ENCODE data around the gene SLC6A18. TPM values are rescaled to one million over a fixed set of nuclear protein-coding genes. Genes with fewer than 3 reads are reported as not detected.

SLC6A18 gene
- total and polyA plus RNA-seq, 2 experiments from 2014 or later, result not detected

DNA sequence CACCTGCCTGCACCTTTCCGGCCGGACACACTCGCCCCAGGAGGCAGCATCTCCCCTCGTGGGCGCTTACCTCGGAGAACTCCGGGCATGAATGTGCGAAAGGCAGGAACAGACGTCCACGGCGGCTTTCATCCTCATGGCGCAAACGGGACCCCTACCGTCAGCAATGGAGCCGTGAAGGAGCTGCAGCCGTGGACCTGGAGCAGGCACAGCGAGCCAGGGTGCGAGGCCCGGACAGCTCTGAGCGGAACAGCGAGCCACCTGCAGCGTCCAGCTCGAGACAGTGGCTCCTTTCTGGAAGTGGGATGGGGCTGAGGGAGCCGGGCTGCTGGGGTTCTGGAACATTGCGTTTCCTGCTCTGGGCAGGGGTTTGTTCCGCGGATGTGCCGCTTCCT is 31.6 kb upstream of the SLC6A18 start:
- Histone ChIP-seq H3K4me1 (ENCODE audit: low read depth) (peaks cover 7% of the 10 kb centered on the region), H3K27ac (no peak overlapping the region), H3K27me3 (no peaks in the 10 kb centered on the region), H3K9me3 (ENCODE audit: low read depth) (no peaks in the 10 kb centered on the region), H3K4me3 (no peak overlapping the region), H3K36me3 (no peaks in the 10 kb centered on the region)
- TF ChIP-seq, protein P1, sequence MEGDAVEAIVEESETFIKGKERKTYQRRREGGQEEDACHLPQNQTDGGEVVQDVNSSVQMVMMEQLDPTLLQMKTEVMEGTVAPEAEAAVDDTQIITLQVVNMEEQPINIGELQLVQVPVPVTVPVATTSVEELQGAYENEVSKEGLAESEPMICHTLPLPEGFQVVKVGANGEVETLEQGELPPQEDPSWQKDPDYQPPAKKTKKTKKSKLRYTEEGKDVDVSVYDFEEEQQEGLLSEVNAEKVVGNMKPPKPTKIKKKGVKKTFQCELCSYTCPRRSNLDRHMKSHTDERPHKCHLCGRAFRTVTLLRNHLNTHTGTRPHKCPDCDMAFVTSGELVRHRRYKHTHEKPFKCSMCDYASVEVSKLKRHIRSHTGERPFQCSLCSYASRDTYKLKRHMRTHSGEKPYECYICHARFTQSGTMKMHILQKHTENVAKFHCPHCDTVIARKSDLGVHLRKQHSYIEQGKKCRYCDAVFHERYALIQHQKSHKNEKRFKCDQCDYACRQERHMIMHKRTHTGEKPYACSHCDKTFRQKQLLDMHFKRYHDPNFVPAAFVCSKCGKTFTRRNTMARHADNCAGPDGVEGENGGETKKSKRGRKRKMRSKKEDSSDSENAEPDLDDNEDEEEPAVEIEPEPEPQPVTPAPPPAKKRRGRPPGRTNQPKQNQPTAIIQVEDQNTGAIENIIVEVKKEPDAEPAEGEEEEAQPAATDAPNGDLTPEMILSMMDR (IDR thresholded peaks at IDR 0.05; ENCODE audit: low read depth, low read length), result no peak
- no peak for DNase-seq (ENCODE audit: low read depth in 1 of 2, low spot score in 1 of 2)

DNA sequence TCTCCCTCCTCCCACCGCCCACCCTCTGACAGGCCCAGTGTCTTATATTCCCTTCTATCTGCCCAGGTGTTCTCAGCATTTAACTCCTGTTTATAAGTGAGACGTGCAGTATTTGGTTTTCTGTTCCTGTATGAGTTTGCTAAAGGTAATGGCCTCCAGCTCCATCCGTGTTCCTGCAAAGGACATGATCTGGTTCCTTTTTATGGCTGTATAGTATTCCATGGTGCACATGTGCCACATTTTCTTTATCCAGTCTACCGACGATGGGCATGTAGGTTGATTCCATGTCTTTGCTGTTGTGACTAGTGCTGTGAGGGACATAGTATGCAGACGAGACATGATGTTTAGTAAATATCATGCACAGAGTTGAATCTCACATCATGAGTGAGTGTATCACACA is 30.8 kb upstream of the SLC6A18 start:
- Histone ChIP-seq H3K27ac (no peak overlapping the region), H3K27me3 (no peaks in the 10 kb centered on the region), H3K9me3 (ENCODE audit: low read depth) (no peaks in the 10 kb centered on the region), H3K4me3 (no peak overlapping the region), H3K36me3 (no peaks in the 10 kb centered on the region), H3K4me1 (ENCODE audit: low read depth) (peaks cover 9% of the 10 kb centered on the region)
- TF ChIP-seq, protein P1 (IDR thresholded peaks at IDR 0.05; ENCODE audit: low read depth, low read length), result no peak
- no peak for DNase-seq (ENCODE audit: low read depth in 1 of 2, low spot score in 1 of 2)

DNA sequence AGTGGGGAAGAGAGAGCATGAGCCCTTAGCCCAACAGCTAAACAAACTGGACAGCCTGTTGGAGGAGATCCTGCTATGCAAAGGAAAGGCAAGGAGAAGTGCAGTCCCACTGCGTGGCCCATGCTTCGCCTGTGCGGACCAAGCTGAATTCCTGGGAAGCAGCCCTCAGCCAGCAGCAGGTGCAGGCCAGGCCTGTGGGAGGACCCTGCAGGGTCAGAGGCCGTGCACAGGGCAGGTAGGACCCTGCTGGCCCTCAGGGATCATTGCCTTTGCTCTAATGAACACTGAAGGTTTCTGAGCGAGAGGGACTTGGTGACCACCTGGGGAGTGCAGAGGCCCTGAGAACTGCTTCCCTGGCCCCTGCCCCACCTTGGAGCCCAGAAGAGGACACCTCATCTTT is 29.7 kb upstream of the SLC6A18 start:
- Histone ChIP-seq H3K36me3 (no peaks in the 10 kb centered on the region), H3K27ac (no peak overlapping the region), H3K4me1 (ENCODE audit: low read depth) (peaks cover 16% of the 10 kb centered on the region), H3K4me3 (no peak overlapping the region), H3K27me3 (no peaks in the 10 kb centered on the region), H3K9me3 (ENCODE audit: low read depth) (no peaks in the 10 kb centered on the region)
- no peak for DNase-seq (ENCODE audit: low read depth in 1 of 2, low spot score in 1 of 2)
- TF ChIP-seq, protein P1 (IDR thresholded peaks at IDR 0.05; ENCODE audit: low read depth, low read length), result no peak

DNA sequence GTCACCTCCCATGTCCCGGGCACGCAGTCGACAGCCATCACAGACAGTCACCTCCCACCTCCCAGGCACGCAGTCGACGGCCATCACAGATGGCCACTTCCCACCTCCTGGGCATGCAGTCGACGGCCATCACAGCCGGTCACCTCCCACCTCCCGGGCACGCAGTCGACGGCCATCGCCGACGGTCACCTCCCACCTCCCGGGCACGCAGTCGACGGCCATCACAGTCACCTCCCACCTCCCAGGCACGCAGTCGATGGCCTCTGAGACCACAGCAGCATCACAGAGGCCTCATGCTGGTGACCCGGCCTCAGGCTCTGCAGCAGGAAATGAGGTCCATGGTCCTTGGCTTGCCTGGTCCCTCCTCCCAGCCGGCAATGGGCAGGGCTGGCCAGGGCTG is 29.3 kb upstream of the SLC6A18 start:
- H3K27me3 ChIP-seq, result no peaks in the 10 kb centered on the region
- no peak overlapping the region for H3K27ac ChIP-seq
- DNase-seq (ENCODE audit: low read depth in 1 of 2, low spot score in 1 of 2), result no peak
- H3K4me3 ChIP-seq, result no peak overlapping the region
- no peaks in the 10 kb centered on the region for H3K9me3 ChIP-seq (ENCODE audit: low read depth)
- TF ChIP-seq, protein P1 (IDR thresholded peaks at IDR 0.05; ENCODE audit: low read depth, low read length), result no peak
- H3K36me3 ChIP-seq, result no peaks in the 10 kb centered on the region
- peaks cover 15% of the 10 kb centered on the region for H3K4me1 ChIP-seq (ENCODE audit: low read depth)

DNA sequence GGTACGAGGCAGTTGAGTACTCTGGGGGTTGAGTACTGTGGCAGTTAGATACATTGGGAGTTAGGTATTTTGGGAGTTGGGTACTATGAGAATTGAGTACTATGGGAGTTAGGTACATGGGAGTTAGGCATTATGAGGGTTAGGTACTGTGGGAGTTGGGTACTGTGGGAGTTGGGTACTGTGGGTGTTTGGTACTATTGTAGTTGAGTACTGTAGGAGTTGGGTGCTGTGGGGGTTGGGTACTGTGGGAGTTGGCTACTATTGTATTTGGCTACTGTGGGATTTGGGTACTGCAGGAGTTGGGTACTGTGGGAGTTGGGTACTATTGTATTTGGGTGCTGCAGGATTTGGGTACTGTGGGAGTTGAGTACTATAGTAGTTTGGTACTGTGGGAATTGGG is 28.6 kb upstream of the SLC6A18 start:
- Histone ChIP-seq H3K27me3 (no peaks in the 10 kb centered on the region), H3K9me3 (ENCODE audit: low read depth) (no peaks in the 10 kb centered on the region), H3K4me1 (ENCODE audit: low read depth) (peaks cover 18% of the 10 kb centered on the region), H3K36me3 (no peaks in the 10 kb centered on the region), H3K27ac (no peak overlapping the region), H3K4me3 (no peak overlapping the region)
- no peak for DNase-seq (ENCODE audit: low read depth in 1 of 2, low spot score in 1 of 2)
- TF ChIP-seq, protein P1 (IDR thresholded peaks at IDR 0.05; ENCODE audit: low read depth, low read length), result no peak
